HFF-Myc (cell line): Measurements from ENCODE around the gene ALKBH3.

Experiments
- DNase-seq: peaks from one replicate; pipeline ENCODE4 v3.0.0-alpha.2; 2011; ENCODE audit warnings: low read depth; ENCODE audit errors: extremely low read depth
- H3K4me3 ChIP-seq: replicated peaks from 2 replicates; pipeline ENCODE4 v1.5.1; 2011; ENCODE audit warnings: low read depth, mild to moderate bottlenecking, control low read depth, low read length
- TF ChIP-seq, protein P1 (sequence below): IDR thresholded peaks from 2 replicates; pipeline ENCODE4 v1.5.1; 2012; ENCODE audit warnings: mild to moderate bottlenecking, low read depth, low read length, control low read depth; ENCODE audit errors: missing control alignments

Gene ALKBH3

DNA sequence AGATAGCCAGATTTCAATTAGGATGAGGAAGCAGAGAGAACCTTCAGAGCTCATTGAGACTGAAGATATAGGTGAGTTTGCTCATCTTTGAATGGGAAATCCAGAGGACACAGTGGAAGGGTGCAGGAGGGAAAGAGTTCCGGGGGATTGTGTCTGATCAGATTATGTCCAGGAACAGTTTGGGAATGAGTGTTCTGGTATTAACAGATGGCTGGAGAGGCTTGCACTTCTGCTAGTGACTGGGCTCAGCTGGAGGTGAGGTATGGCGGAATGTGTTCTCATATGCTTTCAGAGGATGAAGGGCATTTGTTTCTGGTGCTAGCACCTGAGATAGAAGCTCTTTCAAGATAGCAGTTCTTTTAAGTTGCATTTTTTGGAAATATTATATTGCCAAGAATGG is 27.6 kb downstream of the ALKBH3 start:
- H3K4me3 ChIP-seq, result no peak overlapping the region
- TF ChIP-seq, protein P1, sequence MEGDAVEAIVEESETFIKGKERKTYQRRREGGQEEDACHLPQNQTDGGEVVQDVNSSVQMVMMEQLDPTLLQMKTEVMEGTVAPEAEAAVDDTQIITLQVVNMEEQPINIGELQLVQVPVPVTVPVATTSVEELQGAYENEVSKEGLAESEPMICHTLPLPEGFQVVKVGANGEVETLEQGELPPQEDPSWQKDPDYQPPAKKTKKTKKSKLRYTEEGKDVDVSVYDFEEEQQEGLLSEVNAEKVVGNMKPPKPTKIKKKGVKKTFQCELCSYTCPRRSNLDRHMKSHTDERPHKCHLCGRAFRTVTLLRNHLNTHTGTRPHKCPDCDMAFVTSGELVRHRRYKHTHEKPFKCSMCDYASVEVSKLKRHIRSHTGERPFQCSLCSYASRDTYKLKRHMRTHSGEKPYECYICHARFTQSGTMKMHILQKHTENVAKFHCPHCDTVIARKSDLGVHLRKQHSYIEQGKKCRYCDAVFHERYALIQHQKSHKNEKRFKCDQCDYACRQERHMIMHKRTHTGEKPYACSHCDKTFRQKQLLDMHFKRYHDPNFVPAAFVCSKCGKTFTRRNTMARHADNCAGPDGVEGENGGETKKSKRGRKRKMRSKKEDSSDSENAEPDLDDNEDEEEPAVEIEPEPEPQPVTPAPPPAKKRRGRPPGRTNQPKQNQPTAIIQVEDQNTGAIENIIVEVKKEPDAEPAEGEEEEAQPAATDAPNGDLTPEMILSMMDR, result no peak
- DNase-seq, result no peak

DNA sequence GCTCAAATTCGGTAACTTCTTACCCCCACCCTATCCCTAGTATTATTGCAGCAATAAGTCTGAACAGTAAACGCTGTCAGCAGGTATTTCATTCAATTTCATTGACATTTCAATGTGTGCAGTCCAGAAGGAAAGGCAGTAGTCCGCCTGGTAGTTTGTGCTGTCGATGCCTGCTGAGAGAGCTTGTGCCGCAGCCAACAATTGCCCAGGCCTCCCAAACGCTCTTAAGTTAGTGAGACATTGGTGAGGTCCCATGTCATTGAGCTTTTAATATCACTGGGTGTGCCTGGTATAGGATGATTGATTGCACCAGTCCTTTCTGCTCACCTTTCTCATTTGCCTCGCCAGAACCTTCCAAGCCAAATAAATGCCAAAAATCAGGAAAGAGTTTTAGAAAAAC is 28.1 kb downstream of the ALKBH3 start:
- TF ChIP-seq, protein P1, result no peak
- no peak overlapping the region for H3K4me3 ChIP-seq
- no peak for DNase-seq

DNA sequence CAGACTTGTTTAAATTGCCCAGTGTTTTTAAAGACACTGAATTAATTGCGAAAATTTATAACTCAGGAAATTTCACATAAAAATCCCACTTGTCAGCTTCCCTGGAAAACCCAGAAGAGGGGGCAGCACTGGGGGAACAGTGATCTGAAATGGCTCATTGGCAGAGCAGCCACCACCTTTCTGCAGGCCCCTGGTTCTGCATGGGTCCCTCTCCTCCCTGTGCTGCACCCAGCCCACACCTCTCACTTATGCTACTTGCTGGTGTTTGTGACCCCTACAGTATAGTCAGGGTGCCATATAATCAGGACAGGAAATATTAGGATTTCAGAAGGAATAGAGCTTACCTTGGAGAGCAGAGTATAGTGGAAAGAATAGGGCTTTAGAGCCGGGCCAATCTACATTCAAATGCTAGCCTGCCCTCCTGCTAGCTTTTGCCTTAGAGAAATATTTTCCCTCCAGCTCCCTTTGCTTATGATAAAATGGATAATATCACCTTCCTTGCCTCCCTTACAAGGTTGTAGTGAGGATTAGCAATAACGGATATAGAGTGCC is 33.3 kb downstream of the ALKBH3 start:
- DNase-seq, result no peak
- TF ChIP-seq, protein P1, result no peak

DNA sequence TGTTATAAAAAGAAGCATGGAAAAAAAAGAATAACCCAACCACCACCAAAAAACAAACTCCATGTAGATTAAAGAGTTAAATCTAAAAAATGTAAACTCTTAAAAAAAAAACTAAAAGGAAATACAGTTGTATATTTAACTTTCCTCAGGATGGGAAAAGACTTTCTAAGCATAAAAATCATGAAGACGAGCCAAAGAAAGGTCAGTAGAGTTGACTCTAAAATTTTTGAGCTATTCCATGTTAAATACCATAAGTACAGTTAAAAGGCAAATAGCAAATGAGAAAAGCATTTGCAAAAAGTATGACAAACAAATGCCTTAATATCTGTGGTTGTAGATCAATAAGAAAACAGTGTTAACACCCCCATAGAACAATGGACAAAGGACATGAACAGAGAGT is 33.8 kb downstream of the ALKBH3 start:
- TF ChIP-seq, protein P1, result no peak
- no peak for DNase-seq
- no peak overlapping the region for H3K4me3 ChIP-seq

More for the DNA sequence above, 33.3 kb downstream of the ALKBH3 start:
- no peak overlapping the region for H3K4me3 ChIP-seq

DNA sequence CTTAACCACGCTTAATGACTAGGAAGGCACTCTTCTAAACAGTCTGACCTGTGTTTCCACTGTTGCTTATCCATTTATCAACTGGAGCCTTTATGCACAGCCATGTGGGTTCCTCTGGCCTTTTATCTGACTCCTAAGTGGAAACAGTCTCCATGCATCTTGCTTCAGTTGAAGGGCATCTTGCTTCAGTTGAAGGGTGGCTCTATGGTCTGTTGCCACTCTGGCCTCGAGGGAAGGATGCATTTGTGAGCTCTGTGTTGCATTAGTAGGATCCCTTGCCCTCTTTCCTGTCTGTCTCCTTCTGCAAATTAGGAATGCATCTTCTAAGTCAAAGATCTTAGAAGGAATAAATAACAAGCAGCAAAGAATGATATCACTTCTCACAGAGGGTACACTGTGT is 36.0 kb downstream of the ALKBH3 start:
- no peak for DNase-seq
- no peak overlapping the region for H3K4me3 ChIP-seq
- TF ChIP-seq, protein P1, result no peak

DNA sequence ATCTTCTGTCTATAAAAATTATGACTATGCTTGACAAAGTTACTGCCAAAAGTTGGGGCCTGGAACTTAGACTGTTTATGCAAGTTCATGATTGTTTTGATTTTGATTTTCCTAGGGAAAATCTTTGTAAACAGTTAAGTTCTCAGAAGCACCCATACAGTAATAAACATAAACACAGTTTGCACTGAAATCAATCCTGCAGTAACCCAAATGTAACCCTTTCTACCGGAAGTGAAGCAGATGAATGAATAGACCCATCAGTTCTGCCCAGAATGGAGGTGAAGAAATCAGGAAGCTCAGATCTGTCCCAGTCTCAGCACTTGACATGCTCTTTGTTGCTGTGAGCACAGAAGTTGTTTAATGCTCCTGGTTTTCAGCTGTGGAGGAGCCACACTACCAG is 37.2 kb downstream of the ALKBH3 start:
- TF ChIP-seq, protein P1, result no peak
- H3K4me3 ChIP-seq, result no peak overlapping the region
- DNase-seq, result no peak

DNA sequence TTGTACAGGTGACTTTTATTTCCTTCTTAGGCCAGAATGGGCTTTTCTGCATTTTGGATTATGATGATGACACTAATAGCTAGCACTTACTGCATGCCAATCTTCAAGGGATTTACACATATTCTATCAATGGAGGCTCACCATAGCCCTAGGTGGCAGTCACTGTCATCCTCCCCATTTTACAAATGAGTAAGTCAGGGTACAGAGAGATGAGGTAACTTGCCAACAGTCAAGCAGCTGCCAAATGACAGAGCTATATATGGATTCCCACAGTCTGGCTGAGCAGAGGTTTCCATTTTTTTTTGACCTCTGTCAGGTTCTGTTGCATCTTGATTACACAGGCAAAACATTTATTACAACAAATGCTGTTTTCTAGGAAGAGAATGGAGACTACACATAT is 38.0 kb downstream of the ALKBH3 start:
- H3K4me3 ChIP-seq, result no peak overlapping the region
- no peak for DNase-seq
- TF ChIP-seq, protein P1, result no peak
